Activated CD8-positive, alpha-beta memory T cell treated with anti-CD3 and anti-CD28 coated beads for 4 hours (primary cell): ENCODE data around the gene USP9X.
"Not testable (repeated sequence)": the region's sequence is repeated elsewhere in the genome, so short reads cannot be mapped to it uniquely, and the experiment has no call there.

ENCODE experiments used
- DNase-seq, 2 donors: peaks; one replicate each; pipeline ENCODE4 v3.0.0-alpha.2; 2020; ENCODE audit warnings: low read depth in 2 of 2

USP9X gene

GRCh38 chrX:41084893-41085511 is at the start of gene USP9X:
TSS of gene USP9X (plus strand) at chrX:41085445. CDS start at chrX:41123629, 38,184 bp downstream.
- DNase-seq: peak; percentile 79 to 87

GRCh38 chrX:41035582-41035981 is 49.7 kb upstream of the USP9X start:
- no peak for DNase-seq

- no peak for DNase-seq
Measured at GRCh38 chrX:41036668-41037326, 48.4 kb upstream of the USP9X start.

- DNase-seq: no peak
Measured at GRCh38 chrX:41043196-41043595, 42.0 kb upstream of the USP9X start.

GRCh38 chrX:41043674-41044345 is 41.4 kb upstream of the USP9X start:
- no peak for DNase-seq

- no peak for DNase-seq
Measured at GRCh38 chrX:41045960-41046567, 39.2 kb upstream of the USP9X start.

GRCh38 chrX:41047878-41048534 is 37.2 kb upstream of the USP9X start:
- no peak for DNase-seq

GRCh38 chrX:41050359-41050758 is 34.9 kb upstream of the USP9X start:
- DNase-seq: no peak

GRCh38 chrX:41051288-41051687 is 34.0 kb upstream of the USP9X start:
- DNase-seq: no peak

GRCh38 chrX:41055740-41056139 is 29.5 kb upstream of the USP9X start:
- no peak for DNase-seq

GRCh38 chrX:41063276-41063675 is 22.0 kb upstream of the USP9X start:
- not testable (repeated sequence) for DNase-seq

- no peak for DNase-seq
Measured at GRCh38 chrX:41064018-41064417, 21.2 kb upstream of the USP9X start.

- no peak for DNase-seq
Measured at GRCh38 chrX:41066391-41066790, 18.9 kb upstream of the USP9X start.

- no peak for DNase-seq
Measured at GRCh38 chrX:41066969-41067368, 18.3 kb upstream of the USP9X start.

GRCh38 chrX:41067721-41068120 is 17.5 kb upstream of the USP9X start:
- DNase-seq: no peak

- no peak for DNase-seq
Measured at GRCh38 chrX:41076742-41077141, 8.5 kb upstream of the USP9X start.

- DNase-seq: no peak
Measured at GRCh38 chrX:41081821-41082220, 3.4 kb upstream of the USP9X start.

GRCh38 chrX:41082783-41083182 is 2.5 kb upstream of the USP9X start:
- DNase-seq: no peak

GRCh38 chrX:41084044-41084892 is 977 bp upstream of the USP9X start:
- DNase-seq: peak; percentile 88 to 99

GRCh38 chrX:41085512-41085877 is 250 bp downstream of the USP9X start:
- peak; percentile 32 to 45 for DNase-seq
